Psoas muscle (tissue), 8 donors: ENCODE results near the gene NUCB2. TPM values are rescaled to one million over a fixed set of nuclear protein-coding genes. Genes with fewer than 3 reads are reported as not detected.
A peak's percentile ranks its signal among the peaks of the same experiment; 100 is the strongest.
"Not testable (repeated sequence)": the region's sequence is repeated elsewhere in the genome, so short reads cannot be mapped to it uniquely, and the experiment has no call there.

Experiments
- ATAC-seq, 4 donors: fragments of 200-7000 bp; cut with Tn5 transposase; one replicate each; pipeline ENCODE4 v1.9.1; 2020; ENCODE audit warnings: moderate library complexity in 3 of 4, mild to moderate bottlenecking in 2 of 4
- DNase-seq, 2 donors: peaks; one replicate each; pipeline ENCODE4 v3.0.0-alpha.2; 2020
- H3K27ac ChIP-seq: fragments of 200-600 bp; one replicate; pipeline ENCODE4 v1.8.0; 2022
- H3K27me3 ChIP-seq, 3 donors: fragments of 200-600 bp in 1 of 3; one replicate each; pipeline versions ENCODE4 v1.6.1 to v1.8.0; 2013 to 2022; ENCODE audit warnings: low read length in 2 of 3, mild to moderate bottlenecking in 2 of 3, moderate library complexity in 1 of 3; ENCODE audit not compliant: insufficient read depth in 3 of 3
- H3K36me3 ChIP-seq, 2 donors: fragments of 200-600 bp in 1 of 2; one replicate each; pipeline versions ENCODE4 v1.6.1 to v1.8.0; 2013 to 2022; ENCODE audit warnings: low read depth in 1 of 2, mild to moderate bottlenecking in 1 of 2, moderate library complexity in 1 of 2; ENCODE audit not compliant: insufficient read depth in 1 of 2
- H3K4me1 ChIP-seq: fragments of 200-600 bp; one replicate; pipeline ENCODE4 v1.8.0; 2022
- H3K4me3 ChIP-seq: fragments of 200-600 bp; one replicate; pipeline ENCODE4 v1.8.0; 2022; ENCODE audit warnings: mild to moderate bottlenecking
- H3K9me3 ChIP-seq: fragments of 200-600 bp; one replicate; pipeline ENCODE4 v1.8.0; 2022
- CTCF ChIP-seq: fragments of 200-600 bp; IDR thresholded peaks from one replicate; pipeline ENCODE4 v1.8.0; 2022; ENCODE audit warnings: antibody characterized with exemption
- WGBS, 3 donors: extraction: QIAGEN DNeasy Blood & Tissue Kit; methylation state at CpG; one replicate each; pipeline versions ENCODE4 v1.1.6 to v1.1.7; 2013; 5-methylcytosine and 5-hydroxymethylcytosine counted together
- intact Hi-C, 2 donors: fragments of 100-400 bp; cut with DNase I; formaldehyde crosslinking; loops; one replicate each; pipeline versions ENCODE4 v1.11.0 to v1.14.2; 2022
- long read RNA-seq, 2 donors: library from polyadenylated mRNA; unstranded; transcript quantifications; one replicate each; pipeline ENCODE4 v2.0.0, GENCODE V29; 2021
- polyA plus RNA-seq, 3 donors: library from polyadenylated mRNA; stranded (reverse); fragments of 200-250 nt; gene quantifications; one replicate each; pipeline ENCODE4 v1.2.3, GENCODE V29; 2013
- total RNA-seq, 4 donors: library from RNA; stranded (reverse); fragmentation: NEBNext Ultra II Directional in 2 of 4; extraction: Animal tissue kit (Norgen Biotek cat#: 25700) in 2 of 4; gene quantifications; one replicate each; pipeline versions ENCODE4 v1.2.1 to v1.2.4, GENCODE V29; 2021 to 2023
- donor health status: healthy with polysubstance abuse.
- donor health status: DM: no; HTN: no; CAD: no; lungs with moderate emphysema.
- donor health status: Bipolar disorder and iron deficiency.
- donor health status: healthy.
- donor health status: DM: yes; HTN: yes; CAD: no.
- donor health status: DM: no; HTN: no; CAD: no.
- donor health status: DM: no; HTN: no; CAD: no.
- donor health status: DM: yes; HTN: yes; CAD: no.

NUCB2 gene
- total RNA-seq = 10 to 100 TPM; 20.4 to 42.3 (median 26.8) TPM
- 10 to 100 TPM; 24.2 to 35.7 (median 31.5) TPM for polyA plus RNA-seq
- long read RNA-seq, donor 1, transcript NUCB2-208 (14 exons, 2,274 nt) = major isoform, 6 of 30 reads
- long read RNA-seq, donor 1, partial matches to known transcripts = 4 of 30 reads
- long read RNA-seq, donor 1, other reads (novel, unspliced or antisense) = 20 of 30 reads
- long read RNA-seq, donor 2, partial matches to known transcripts = 7 of 27 reads
- long read RNA-seq, donor 2, other reads (novel, unspliced or antisense) = 18 of 27 reads

GRCh38 chr11:17276236-17277023 lies at the start of gene NUCB2:
TSS of gene NUCB2 (plus strand) at chr11:17276739. CDS start at chr11:17295324, 18,585 bp downstream.
- Histone ChIP-seq H3K9me3 (no peaks in the 10 kb centered on the region), H3K27me3 (no peaks in the 10 kb centered on the region), H3K4me3 (peak within 1 kb of the TSS; percentile 97), H3K27ac (peak within 1 kb of the TSS; percentile 89), H3K4me1 (no peaks in the 10 kb centered on the region), H3K36me3 (peaks cover 0 to 3% of the 10 kb centered on the region in 2 donors)
- ATAC-seq = peak; percentile 99
- WGBS, 3 donors = 0% methylated on average over 58 to 75 of the region's 75 CpGs
- TF ChIP-seq CTCF = no peak
- peak; percentile 97 to 98 for DNase-seq
- intact Hi-C loops = loop anchor here (5.0 kb wide), 2 partner anchors 44 to 69 kb away; partner anchors contain the start of gene PIK3C2A (in 1 of the 2)

GRCh38 chr11:17228186-17228925 lies 48.2 kb upstream of the NUCB2 start:
- H3K27me3 ChIP-seq, H3K9me3 ChIP-seq, H3K4me3 ChIP-seq, H3K27ac ChIP-seq, ATAC-seq, H3K36me3 ChIP-seq, DNase-seq, H3K4me1 ChIP-seq: not testable (repeated sequence)
- intact Hi-C loops = loop anchor here in 1 of 2 donors (2.0 kb wide), 1 partner anchor 276 kb away; no protein-coding TSS in a partner anchor
- WGBS, 3 donors = 93 to 97% (median 94%) methylated on average over 33 to 38 of the region's 38 CpGs

GRCh38 chr11:17229481-17230152 lies 46.9 kb upstream of the NUCB2 start:
- Histone ChIP-seq H3K36me3 (no peaks in the 10 kb centered on the region), H3K9me3 (no peaks in the 10 kb centered on the region), H3K4me1 (no peaks in the 10 kb centered on the region), H3K27me3 (no peaks in the 10 kb centered on the region), H3K27ac (no peak overlapping the region), H3K4me3 (no peak overlapping the region)
- no peak for TF ChIP-seq CTCF
- ATAC-seq (no peak), DNase-seq (no peak)
- WGBS, 3 donors = 72 to 76% (median 75%) methylated on average over 7 of the region's 7 CpGs
- intact Hi-C loops = loop anchor here (2.0 to 10.0 kb wide), 3 partner anchors 48 to 275 kb away; partner anchors contain the start of genes NCR3LG1 (in 1 of the 2) and NUCB2 (in 1 of the 2)

GRCh38 chr11:17230867-17231851 lies 45.4 kb upstream of the NUCB2 start:
- no peak for ATAC-seq
- no peaks in the 10 kb centered on the region for H3K4me1 ChIP-seq
- H3K36me3 ChIP-seq = no peaks in the 10 kb centered on the region
- H3K4me3 ChIP-seq = no peak overlapping the region
- no peaks in the 10 kb centered on the region for H3K27me3 ChIP-seq
- 84 to 89% (median 88%) methylated on average over 3 of the region's 3 CpGs for WGBS, 3 donors
- DNase-seq = no peak
- no peak overlapping the region for H3K27ac ChIP-seq
- intact Hi-C loops = loop anchor here (2.0 to 10.0 kb wide), 3 partner anchors 46 to 274 kb away; partner anchors contain the start of genes NCR3LG1 (in 1 of the 2) and NUCB2 (in 1 of the 2)
- no peaks in the 10 kb centered on the region for H3K9me3 ChIP-seq
- TF ChIP-seq CTCF = no peak
